GM12864 (cell line): ENCODE results near the gene PLXDC2.

Source experiments
- DNase-seq: peaks from one replicate; pipeline ENCODE4 v3.0.0-alpha.2; 2011; ENCODE audit warnings: low read depth
- H3K4me3 ChIP-seq: 2 replicates; pipeline ENCODE4 v1.5.1; 2011; ENCODE audit warnings: mild to moderate bottlenecking, low read depth, low read length, control low read depth
- CTCF ChIP-seq: IDR thresholded peaks from 2 replicates; pipeline ENCODE4 v1.5.1; 2011; ENCODE audit warnings: low read depth, mild to moderate bottlenecking, moderate library complexity, low read length, control low read depth, inconsistent platforms; ENCODE audit errors: missing control alignments

PLXDC2 gene

GRCh38 chr10:20257422-20257821 lies 441.2 kb downstream of the PLXDC2 start:
- H3K4me3 ChIP-seq = no peak overlapping the region
- TF ChIP-seq CTCF = no peak
- DNase-seq = no peak

- DNase-seq = no peak
- no peak for TF ChIP-seq CTCF
- H3K4me3 ChIP-seq = no peak overlapping the region
These were observed 448.9 kb downstream of the PLXDC2 start for GRCh38 chr10:20265146-20265545.

- no peak for DNase-seq
- TF ChIP-seq CTCF = no peak
- H3K4me3 ChIP-seq = no peak overlapping the region
These were observed 451.5 kb downstream of the PLXDC2 start for GRCh38 chr10:20267734-20268133.

- TF ChIP-seq CTCF = no peak
- no peak for DNase-seq
- H3K4me3 ChIP-seq = no peak overlapping the region
These were observed 455.3 kb downstream of the PLXDC2 start for GRCh38 chr10:20271490-20271889.

- no peak overlapping the region for H3K4me3 ChIP-seq
- no peak for DNase-seq
- no peak for TF ChIP-seq CTCF
These were observed 456.4 kb downstream of the PLXDC2 start for GRCh38 chr10:20272608-20273007.

DNA sequence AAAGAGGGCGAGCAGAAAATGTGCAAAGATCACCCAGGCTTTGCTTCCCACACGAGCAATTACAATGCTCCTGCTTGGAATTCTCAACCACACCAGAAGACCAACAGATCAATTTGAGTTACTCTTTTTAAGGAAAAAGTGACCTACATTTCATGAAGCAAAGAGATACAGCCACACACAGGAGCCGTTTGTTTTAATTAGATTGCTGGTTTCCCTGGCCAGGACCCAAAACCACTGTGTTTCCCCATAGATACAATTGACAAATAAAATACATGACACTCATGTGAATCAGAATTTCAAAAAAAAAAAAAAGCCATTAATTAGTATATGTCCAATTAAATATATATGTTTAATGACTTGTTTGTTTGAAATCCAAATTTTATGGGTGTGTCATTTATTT lies 458.3 kb downstream of the PLXDC2 start:
- no peak overlapping the region for H3K4me3 ChIP-seq
- no peak for TF ChIP-seq CTCF
- DNase-seq = no peak

DNA sequence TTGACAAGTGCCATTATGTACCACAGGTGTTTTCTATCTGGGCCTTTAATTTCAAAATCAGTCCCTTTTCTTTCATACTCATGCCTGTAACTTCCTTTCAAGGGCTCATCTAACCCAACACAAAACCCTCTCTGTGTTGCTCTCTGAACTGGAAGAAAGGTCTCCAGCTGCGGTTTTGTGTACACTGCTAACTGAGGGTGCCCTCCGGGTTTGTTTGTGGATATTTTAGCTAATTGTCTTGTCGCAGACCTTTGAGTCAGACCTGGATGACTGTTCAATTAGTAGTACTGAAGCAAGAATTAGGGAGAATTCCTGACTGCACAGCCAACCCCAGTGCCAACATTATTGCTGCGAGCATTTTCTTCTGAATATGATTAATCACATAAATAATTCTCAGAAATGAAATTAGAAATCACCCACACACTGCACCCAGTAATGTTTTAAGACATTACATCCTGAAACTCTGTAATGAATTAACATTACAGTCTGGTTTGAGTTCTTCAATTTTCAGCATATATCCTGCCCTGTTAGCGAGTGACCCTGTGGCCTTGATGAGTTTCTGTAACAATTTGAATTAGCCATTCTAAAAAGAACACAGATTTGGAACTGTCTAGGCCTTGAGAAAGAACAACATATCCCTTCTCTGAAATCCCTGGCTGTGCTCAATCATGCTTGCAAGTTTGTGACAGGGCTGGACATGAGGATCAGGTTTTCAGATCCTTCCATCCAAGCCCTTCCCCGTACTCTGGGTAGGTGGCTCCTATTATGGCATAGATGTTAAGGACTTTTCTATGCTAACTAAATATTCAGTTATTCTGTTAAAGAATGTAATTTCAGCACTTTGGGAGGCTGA lies 460.1 kb downstream of the PLXDC2 start:
- TF ChIP-seq CTCF = no peak
- H3K4me3 ChIP-seq = no peak overlapping the region
- no peak for DNase-seq
